Activated T-helper 1 cell treated with anti-CD3 and anti-CD28 coated beads, Interleukin-12 subunit alpha, Interleukin-12 subunit beta, Interleukin-2, Interleukin-4 antibody, amounts not matched to agents 30 ng/mL and 10 ng/mL and 1 ng/mL, durations not matched to agents 14 hours and 24 hours and 36 hours (primary cell): ENCODE results near the gene APLP2. TPM values are rescaled to one million over a fixed set of nuclear protein-coding genes. Genes with fewer than 3 reads are reported as not detected.

Source experiments
- DNase-seq: peaks from one replicate; pipeline ENCODE4 v3.0.0; 2021; ENCODE audit warnings: low spot score
- H3K27ac Mint-ChIP-seq: one replicate; pipeline ENCODE4 v1.8.0; 2021; ENCODE audit warnings: mild to moderate bottlenecking, mixed read lengths
- H3K27me3 Mint-ChIP-seq: one replicate; pipeline ENCODE4 v1.8.0; 2022; ENCODE audit warnings: mild to moderate bottlenecking, moderate library complexity, mixed read lengths; ENCODE audit not compliant: insufficient read depth
- H3K36me3 Mint-ChIP-seq: one replicate; pipeline ENCODE4 v1.8.0; 2021; ENCODE audit warnings: low read depth, mixed read lengths
- H3K4me1 Mint-ChIP-seq: one replicate; pipeline ENCODE4 v1.8.0; 2021; ENCODE audit warnings: low read depth, mixed read lengths
- H3K4me3 Mint-ChIP-seq: one replicate; pipeline ENCODE4 v1.8.0; 2021; ENCODE audit warnings: mild to moderate bottlenecking, moderate library complexity, mixed read lengths
- H3K9me3 Mint-ChIP-seq: one replicate; pipeline ENCODE4 v1.8.0; 2021; ENCODE audit warnings: mixed read lengths
- intact Hi-C: fragments of 100-400 bp; cut with micrococcal nuclease; formaldehyde crosslinking; loops from one replicate; pipeline ENCODE4 v1.15.1; 2024
- total RNA-seq: library from RNA; stranded (reverse); gene quantifications from 2 replicates; pipeline ENCODE4 v1.2.3, GENCODE V29; 2022

The APLP2 gene
- total RNA-seq, 1 donor from 2014 or later: 47.8 TPM

DNA sequence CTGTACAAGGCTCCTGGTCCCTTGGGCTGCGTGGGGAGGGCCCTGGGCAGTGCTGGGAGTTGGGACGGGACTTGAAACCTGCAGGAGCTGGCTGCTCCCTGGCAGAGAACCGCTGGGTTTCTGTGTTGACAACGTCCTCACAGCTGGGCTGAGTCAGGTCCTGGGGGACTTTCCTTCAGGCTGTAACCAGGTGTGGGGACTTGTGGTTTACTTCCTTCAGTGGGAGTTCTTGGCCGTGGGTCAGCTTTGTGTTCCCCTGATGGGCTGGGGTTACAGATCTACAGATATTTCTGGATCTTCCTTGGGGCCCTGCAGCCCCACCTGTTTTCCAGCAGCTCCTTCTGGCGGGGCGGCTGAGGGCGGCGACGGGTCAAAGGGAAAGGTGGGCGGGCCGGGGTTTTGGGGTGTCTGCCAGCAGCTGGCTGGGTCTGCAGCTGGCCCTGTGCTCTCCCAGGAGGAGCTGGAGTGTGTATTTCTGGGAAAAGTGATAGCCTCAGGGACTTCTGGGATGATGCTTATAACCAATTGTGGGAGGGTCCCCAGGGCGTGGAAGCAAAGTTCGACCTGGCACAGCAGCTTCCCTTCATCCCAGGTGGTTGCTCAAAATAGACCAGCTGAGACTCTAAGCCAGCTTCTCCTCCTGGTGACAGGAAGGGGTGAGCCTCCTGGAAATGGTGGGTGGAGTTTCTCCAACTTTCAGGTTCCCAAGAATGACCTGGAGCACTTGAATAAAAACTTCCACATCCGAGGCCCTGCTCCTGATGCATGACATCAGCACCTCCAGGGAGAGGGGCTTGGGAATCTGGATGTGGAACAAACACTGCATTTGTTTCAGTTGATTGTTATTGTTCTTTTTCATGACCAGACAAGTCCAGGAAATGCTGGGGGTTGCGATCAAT lies 109.0 kb downstream of the APLP2 start:
- intact Hi-C loops: no loop called here
- H3K27me3 Mint-ChIP-seq: peaks cover 6% of the 10 kb centered on the region
- no peak overlapping the region for H3K4me3 Mint-ChIP-seq
- DNase-seq: no peak
- H3K36me3 Mint-ChIP-seq: no peaks in the 10 kb centered on the region
- H3K27ac Mint-ChIP-seq: no peak overlapping the region
- no peaks in the 10 kb centered on the region for H3K4me1 Mint-ChIP-seq
- H3K9me3 Mint-ChIP-seq: peaks cover 9% of the 10 kb centered on the region

DNA sequence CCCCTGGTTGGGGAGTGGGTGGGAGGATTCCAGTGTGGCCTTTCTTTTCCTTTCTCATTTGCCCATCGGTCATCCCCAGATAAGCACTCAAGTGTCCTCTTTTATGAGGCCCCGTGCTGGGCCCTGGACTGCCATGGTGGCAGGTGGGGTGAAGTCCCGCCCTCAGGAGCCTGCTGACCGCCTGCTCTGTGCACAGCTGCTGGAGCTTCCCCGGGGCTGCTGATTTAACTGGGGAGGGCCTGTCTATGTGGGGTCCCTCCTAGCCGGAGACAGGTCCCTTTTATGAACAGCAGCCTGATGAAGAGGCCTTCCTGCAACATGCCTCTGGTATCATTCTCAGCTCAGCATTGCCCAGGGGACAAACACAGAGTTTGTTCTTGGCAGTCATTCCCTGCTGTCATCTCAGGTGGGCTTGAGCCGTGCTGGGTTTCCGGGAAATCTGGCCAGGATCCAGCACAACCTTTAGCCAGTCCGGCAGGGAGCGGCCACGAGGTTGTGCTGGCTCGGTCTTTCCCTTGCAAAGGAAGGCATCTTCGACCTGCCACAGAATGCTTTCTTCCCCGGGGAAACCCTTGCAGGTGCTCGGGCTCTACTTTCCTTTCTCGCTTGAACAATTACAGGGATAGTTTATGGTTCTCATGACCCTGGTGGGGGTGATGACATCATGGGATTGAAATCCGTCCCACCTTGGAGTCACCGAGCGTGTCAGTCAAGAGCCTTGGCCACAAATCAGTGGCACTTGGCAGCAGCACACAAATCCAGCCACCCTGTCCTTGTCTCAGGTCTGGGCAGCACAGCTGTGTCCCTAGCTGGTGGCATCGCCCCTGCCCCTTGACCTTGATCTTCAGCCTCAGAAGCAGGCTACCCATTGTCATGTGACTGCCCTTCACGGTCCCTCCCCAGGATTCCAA lies 110.0 kb downstream of the APLP2 start:
- peaks cover 6% of the 10 kb centered on the region for H3K27me3 Mint-ChIP-seq
- no peaks in the 10 kb centered on the region for H3K36me3 Mint-ChIP-seq
- intact Hi-C loops: no loop called here
- no peaks in the 10 kb centered on the region for H3K4me1 Mint-ChIP-seq
- peaks cover 7% of the 10 kb centered on the region for H3K9me3 Mint-ChIP-seq
- H3K4me3 Mint-ChIP-seq: no peak overlapping the region
- no peak overlapping the region for H3K27ac Mint-ChIP-seq
- DNase-seq: no peak

DNA sequence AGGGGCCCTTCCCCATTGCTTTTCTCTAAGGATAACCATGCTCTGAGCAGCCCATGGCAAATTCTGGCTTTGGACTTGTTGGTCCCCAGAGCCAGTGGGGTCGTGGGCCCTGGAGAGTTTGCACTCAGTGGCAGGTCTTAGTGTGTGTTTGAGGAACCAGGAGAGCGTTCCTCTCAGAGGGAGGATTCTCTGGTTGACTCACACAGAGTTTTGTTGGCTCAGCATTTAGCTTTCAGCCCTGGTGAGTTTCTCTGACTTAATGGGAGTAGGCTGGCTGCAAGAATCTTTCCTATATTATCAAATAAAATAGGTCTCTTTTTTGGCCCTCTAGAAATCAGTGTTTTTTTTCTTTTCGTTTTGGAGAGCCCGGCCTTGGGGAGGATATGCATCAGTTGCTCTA lies 110.8 kb downstream of the APLP2 start:
- no peaks in the 10 kb centered on the region for H3K4me1 Mint-ChIP-seq
- no peaks in the 10 kb centered on the region for H3K36me3 Mint-ChIP-seq
- H3K27ac Mint-ChIP-seq: no peak overlapping the region
- no peaks in the 10 kb centered on the region for H3K9me3 Mint-ChIP-seq
- intact Hi-C loops: no loop called here
- H3K27me3 Mint-ChIP-seq: peaks cover 2% of the 10 kb centered on the region
- no peak overlapping the region for H3K4me3 Mint-ChIP-seq
- no peak for DNase-seq

DNA sequence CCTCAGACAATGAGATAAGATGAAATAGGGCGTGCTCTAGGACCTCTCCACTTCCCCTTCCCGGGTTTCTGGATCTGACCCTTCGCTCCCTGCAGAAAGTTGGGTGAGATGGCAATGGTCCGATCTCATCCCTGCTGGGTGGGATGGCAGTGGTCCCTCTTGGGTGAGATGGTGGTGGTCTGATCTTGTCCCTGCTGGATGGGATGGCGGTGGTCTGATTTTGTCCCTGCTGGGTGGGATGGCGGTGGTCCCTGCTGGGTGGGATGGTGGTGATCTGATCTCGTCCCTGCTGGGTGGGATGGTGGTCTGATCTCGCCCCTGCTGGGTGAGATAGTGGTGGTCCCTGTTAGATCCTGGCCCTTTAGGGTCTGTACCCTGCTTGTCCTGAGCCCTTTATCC lies 111.2 kb downstream of the APLP2 start:
- Mint-ChIP-seq H3K4me1 (no peaks in the 10 kb centered on the region), H3K27ac (no peak overlapping the region), H3K9me3 (no peaks in the 10 kb centered on the region), H3K36me3 (no peaks in the 10 kb centered on the region), H3K27me3 (peaks cover 2% of the 10 kb centered on the region), H3K4me3 (no peak overlapping the region)
- no peak for DNase-seq
- intact Hi-C loops: no loop called here

DNA sequence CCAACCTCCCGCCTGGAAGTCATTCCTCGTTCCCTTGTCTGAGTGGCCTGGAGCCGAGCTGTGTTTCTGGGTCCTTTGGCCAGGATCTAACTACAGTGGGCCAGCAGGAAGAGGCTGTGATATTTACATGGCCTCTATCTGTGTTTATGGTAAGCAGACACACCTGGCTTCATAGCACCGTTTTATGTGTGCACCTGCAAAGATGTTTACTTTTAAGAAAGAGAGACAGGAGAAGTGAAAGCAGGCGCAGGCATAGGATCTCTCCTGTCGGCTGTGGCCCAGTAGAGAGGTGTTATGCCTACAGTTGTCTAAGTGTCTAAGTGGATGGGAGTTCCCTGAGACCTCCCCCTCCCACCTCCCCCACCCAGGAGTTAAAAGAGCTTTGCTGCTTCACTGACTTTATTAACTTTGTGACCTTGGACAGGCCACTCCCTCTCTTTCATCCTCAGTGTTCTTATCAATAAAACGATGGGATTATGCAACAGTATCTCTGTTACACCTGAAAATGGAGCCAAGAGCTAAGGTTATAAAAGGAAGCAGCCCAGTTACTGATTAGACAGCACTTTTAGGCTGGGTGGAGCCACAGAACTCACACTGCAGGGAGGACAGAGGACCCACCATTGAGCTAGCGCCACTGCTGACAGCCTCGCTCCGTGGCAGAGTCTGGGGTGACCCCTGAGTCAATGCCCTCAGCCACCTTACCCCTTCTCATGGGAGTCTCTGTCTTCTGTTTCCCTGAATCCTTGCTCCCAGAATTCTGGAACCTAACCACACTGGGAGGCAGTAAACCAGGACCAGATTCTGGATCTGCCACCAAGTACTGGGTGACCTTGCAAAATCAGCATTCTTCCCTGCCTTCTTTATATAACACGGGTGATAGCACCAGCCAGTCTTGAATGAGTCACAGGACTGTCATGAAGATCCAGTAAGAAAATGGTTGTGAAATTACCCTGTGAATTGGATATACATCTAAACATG lies 111.9 kb downstream of the APLP2 start:
- Mint-ChIP-seq H3K27me3 (peaks cover 2% of the 10 kb centered on the region), H3K27ac (no peak overlapping the region), H3K4me1 (no peaks in the 10 kb centered on the region), H3K36me3 (no peaks in the 10 kb centered on the region), H3K4me3 (no peak overlapping the region), H3K9me3 (no peaks in the 10 kb centered on the region)
- no peak for DNase-seq
- intact Hi-C loops: no loop called here

DNA sequence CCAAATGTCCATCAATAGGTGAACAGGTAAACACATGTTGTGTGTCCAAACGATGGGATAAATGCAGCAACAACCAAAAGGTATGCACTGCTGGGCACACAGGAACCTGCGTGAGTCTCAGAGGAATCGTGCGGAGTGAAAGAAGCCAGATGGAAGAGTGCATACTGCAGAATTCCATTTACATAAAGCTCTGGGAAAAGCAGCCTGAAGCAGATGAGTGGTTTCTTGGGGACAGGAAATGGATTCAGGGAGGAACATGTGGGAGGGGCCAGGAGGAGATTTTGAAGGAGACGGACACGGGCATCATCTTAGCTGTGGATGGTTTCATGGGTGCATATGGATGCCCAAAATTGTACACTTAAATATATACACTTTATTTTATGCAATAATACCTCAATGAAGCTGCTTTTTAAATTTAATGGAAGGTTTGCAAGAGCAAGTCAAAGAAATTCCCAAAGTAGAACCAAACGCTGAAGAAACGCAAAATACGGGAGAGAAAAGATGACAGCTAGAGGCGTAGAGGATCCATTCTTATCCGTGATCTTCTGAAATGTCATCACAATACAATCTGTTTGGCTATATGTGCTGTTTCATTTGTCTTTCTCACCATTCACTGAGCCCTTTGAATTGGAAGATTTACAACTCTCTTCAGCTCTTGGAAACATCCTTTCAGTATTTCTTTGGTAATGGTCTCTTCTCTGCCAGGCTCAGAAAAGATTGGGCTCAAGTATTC lies 114.3 kb downstream of the APLP2 start:
- H3K27ac Mint-ChIP-seq: no peak overlapping the region
- no peak overlapping the region for H3K4me3 Mint-ChIP-seq
- intact Hi-C loops: no loop called here
- H3K4me1 Mint-ChIP-seq: no peaks in the 10 kb centered on the region
- peaks cover 2% of the 10 kb centered on the region for H3K27me3 Mint-ChIP-seq
- H3K36me3 Mint-ChIP-seq: no peaks in the 10 kb centered on the region
- DNase-seq: no peak
- H3K9me3 Mint-ChIP-seq: no peaks in the 10 kb centered on the region

DNA sequence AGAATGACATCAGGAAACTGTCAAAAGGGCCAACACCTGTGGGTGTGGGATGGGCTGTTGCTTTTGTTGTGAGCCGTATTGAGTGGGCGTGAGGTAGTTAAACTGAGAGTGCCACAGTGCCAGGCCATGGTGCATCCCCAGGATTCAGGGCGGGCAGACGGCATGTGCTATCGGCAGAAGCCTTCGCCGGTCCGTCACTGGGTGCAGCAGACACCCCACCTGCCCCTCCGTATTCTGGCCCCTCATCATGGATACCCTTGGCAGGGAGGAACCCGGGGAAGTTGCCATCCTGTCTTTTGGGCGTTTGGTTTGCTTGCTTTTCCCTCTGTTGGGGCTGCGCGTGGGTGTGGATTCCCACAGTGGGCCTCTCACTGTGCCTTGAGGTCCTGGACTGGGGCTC lies 117.4 kb downstream of the APLP2 start:
- Mint-ChIP-seq H3K4me3 (no peak overlapping the region), H3K4me1 (no peaks in the 10 kb centered on the region), H3K9me3 (no peaks in the 10 kb centered on the region), H3K27ac (no peak overlapping the region), H3K27me3 (peaks cover 2% of the 10 kb centered on the region), H3K36me3 (no peaks in the 10 kb centered on the region)
- intact Hi-C loops: no loop called here
- DNase-seq: no peak

DNA sequence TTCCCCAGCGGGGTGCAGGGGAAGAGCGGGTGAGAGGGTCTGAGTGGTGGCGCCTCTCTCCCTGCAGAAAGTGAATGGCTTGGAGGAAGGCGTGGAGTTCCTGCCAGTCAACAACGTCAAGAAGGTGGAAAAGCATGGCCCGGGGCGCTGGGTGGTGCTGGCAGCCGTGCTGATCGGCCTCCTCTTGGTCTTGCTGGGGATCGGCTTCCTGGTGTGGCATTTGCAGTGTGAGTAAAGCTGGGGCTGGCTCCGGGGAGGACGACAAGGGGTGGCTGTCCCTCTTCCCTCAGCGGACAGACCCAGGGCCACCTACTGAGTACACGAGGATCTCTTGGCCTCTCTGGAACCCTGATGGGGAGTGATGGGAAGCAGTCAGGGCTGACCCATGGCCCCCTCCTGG lies 118.4 kb downstream of the APLP2 start:
- intact Hi-C loops: no loop called here
- Mint-ChIP-seq H3K9me3 (no peaks in the 10 kb centered on the region), H3K27ac (no peak overlapping the region), H3K27me3 (no peaks in the 10 kb centered on the region), H3K36me3 (no peaks in the 10 kb centered on the region), H3K4me1 (no peaks in the 10 kb centered on the region), H3K4me3 (no peak overlapping the region)
- DNase-seq: no peak

DNA sequence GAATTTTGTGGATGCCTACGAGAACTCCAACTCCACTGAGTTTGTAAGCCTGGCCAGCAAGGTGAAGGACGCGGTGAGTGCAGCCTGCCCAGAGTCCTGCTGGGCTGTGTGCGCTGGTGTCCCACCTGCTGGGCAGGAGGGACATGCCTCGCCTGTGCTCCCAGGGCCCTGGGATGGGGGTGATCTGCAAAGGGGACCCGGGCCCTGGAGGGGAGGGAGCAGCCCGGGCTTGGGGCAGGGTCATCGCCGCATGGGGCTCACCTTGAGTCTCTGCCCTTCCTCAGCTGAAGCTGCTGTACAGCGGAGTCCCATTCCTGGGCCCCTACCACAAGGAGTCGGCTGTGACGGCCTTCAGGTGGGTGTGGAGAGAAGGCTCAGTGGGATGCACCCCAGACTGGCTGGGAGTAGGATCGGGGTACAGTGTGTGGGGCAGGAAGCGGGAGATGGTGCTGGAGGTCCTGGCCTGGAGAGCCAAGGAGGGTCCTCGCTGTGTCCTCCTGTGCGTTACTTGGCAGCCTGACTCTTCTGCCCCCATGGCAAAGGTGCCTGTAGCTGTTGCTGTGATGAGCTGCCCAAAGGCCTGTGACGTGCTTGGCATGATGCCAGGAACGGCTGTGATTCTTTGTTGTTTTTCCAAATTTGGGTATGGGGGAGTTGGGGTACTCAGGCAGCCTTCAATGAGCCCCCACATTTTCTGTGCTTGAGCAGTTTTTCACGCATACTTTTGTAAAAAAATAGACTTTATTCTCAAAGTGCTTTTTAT lies 119.1 kb downstream of the APLP2 start:
- H3K4me1 Mint-ChIP-seq: no peaks in the 10 kb centered on the region

DNA sequence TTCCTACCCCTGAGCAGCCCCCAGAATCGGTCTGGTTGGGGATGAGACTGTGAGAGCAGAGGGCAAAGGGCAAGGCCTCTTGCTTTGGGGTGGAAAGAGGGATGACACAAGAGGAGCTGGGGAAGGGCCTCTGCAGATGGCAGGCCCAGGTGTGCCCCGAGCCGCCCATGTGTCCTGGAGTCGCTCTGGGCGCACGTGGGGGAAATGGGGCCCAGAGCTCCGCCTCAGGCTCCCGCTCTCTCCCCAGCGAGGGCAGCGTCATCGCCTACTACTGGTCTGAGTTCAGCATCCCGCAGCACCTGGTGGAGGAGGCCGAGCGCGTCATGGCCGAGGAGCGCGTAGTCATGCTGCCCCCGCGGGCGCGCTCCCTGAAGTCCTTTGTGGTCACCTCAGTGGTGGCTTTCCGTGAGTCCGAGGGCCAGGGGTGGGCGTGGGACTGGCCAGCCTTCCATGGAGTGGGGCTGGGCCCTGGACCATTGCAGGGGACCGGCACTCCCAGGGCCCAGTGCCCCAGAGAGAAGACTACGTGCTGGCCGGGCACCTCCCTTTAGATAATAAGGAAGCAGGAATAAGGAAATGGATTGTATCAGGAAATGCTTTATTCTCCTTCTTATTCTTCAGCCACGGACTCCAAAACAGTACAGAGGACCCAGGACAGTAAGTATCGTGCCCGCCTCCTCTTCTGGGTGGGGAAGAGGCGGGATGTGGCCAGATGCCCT lies 120.0 kb downstream of the APLP2 start:
- Mint-ChIP-seq H3K4me3 (no peak overlapping the region), H3K4me1 (no peaks in the 10 kb centered on the region), H3K36me3 (no peaks in the 10 kb centered on the region), H3K27me3 (no peaks in the 10 kb centered on the region), H3K27ac (no peak overlapping the region), H3K9me3 (no peaks in the 10 kb centered on the region)
- intact Hi-C loops: no loop called here
- no peak for DNase-seq

More for the DNA sequence above, 119.1 kb downstream of the APLP2 start:
- Mint-ChIP-seq H3K36me3 (no peaks in the 10 kb centered on the region), H3K27ac (no peak overlapping the region), H3K9me3 (no peaks in the 10 kb centered on the region), H3K4me3 (no peak overlapping the region), H3K27me3 (no peaks in the 10 kb centered on the region)
- intact Hi-C loops: no loop called here
- no peak for DNase-seq

DNA sequence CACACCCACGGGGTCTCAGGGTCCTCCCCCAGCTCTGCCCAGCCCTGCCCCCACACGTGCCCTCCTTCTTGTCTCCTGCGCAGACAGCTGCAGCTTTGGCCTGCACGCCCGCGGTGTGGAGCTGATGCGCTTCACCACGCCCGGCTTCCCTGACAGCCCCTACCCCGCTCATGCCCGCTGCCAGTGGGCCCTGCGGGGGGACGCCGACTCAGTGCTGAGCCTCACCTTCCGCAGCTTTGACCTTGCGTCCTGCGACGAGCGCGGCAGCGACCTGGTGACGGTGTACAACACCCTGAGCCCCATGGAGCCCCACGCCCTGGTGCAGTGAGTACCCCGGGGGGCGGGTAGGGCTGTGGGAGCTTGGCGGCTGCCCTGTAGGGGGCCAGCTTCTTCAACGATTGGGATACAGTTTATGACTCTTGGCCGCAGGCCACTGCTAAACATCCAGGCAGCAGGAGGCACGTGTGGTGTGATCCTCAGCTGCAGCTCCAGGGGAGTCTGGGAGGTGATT lies 120.7 kb downstream of the APLP2 start:
- no peaks in the 10 kb centered on the region for H3K9me3 Mint-ChIP-seq
- no peak for DNase-seq
- no peaks in the 10 kb centered on the region for H3K36me3 Mint-ChIP-seq
- H3K4me3 Mint-ChIP-seq: no peak overlapping the region
- no peaks in the 10 kb centered on the region for H3K4me1 Mint-ChIP-seq
- no peaks in the 10 kb centered on the region for H3K27me3 Mint-ChIP-seq
- no peak overlapping the region for H3K27ac Mint-ChIP-seq
- intact Hi-C loops: no loop called here
